ENCODE data around the gene TMEM132D.

TMEM132D gene

DNA sequence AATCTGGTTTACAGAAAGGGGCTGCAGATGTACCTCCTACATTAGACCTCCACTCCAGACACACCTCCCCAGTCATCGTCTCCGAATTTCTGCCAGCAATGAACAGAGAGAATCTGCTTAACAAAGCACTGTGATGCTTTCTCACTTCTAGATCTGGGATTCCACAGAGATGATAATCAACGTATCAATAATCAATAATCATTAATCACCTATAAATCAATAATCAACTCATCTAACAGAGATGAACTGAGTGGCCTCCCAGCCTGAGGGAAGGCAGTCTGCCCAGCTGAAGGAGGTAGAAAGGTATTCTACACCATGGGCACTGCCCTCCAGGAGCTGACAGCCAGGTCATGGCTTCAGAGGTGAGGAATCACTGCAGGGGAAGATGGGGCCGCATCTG lies 183.2 kb downstream of the TMEM132D start:
- no peak for DNase-seq

DNA sequence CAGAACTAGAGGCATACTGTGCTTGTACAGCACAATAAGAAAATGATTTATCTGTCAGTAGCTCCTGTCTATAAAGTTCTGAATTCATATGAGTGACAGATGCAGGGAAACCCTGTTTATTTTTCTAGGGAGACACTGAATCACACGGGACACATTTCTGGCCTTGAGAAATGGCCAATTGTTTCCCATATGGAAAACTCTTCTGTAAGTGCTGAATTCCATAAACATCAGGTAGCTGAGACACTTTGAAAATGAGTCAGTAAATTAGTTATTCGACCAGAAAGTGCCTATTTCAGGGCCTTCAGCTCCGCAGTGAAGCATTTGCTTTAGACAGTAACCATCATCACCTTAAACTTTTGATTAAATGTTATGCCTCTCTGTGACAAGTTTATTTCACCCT lies 184.4 kb downstream of the TMEM132D start:
- no peak for DNase-seq

DNA sequence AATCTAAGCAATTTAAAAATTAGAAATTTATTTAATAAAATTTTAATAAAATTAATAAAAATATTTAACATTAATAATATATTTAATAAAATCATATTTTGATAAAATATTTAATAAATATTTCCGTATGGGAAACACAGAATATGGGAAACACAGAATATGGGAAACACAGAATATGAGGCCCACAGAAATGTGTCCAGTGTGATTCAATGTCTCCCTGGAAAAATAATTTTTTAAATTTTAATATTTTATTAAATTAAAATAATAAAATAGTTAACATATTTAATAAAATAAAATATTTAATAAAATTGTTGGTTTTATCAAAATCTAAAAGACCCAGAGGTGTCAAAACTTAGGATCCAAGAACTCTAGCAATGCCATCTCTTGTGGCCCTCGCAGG lies 186.4 kb downstream of the TMEM132D start:
- no peak for DNase-seq

DNA sequence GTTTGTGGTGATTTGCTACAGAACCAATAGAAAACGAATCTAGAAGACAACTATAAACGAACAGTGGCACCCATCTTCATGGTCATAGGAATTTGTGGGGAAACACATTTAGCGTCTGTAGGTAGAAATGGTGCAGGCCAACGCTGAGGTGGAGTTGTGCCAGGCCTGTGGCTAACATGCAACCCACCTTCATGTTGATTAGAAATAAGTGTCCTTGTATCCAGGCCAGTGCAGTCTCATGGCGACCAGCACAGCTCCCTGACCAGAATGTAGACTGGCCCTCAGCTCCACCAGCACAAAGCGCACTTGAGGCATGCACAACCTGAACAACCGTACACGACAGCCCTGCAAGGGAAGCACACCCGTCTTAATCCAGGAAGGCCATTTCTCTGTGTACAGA lies 187.0 kb downstream of the TMEM132D start:
- no peak for DNase-seq

DNA sequence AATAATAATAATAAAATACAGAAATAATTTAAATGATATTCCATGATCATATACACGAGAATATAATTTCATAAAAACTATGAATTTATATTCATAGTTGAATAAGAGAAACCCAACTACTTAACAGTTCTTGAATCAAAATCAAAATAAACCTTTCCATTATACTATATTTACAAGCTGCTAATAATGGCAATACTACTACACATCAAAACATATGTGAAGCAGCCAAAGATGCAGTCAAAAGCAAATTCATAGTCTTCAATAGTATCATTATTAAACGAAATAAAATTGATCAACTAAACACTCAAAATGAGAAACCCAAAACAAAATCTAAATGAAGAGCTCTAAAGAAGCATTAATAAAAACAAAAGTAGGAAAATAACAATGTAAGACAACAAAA lies 197.1 kb downstream of the TMEM132D start:
- DNase-seq = no peak

DNA sequence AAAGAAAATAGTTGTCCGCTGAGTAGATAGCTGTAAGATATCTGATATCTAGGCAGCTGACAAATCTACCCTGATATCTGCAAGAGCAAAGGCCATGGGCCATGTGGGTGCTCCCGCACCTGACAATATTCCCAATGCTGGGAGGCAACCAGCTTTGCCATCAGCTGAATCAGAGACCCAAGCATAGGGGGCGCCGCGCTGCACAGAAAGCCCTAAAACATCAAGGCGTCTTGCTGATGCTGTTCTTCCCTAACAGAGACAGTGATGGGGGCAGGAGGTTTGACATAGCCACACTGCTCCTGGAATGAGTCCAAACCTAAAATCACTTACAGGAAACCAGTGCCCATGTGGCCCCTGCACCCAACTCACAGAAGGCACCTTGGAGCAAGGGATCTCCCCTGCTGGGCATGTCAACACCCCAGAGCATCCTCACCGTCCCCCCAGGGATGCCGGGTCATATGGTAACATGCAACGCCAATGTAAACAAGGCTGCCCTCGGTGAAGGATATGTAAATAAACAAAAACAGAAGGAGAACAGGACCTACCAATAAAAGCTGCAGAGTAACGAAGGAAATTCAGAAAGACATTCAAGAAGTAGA lies 199.5 kb downstream of the TMEM132D start:
- no peak for DNase-seq

DNA sequence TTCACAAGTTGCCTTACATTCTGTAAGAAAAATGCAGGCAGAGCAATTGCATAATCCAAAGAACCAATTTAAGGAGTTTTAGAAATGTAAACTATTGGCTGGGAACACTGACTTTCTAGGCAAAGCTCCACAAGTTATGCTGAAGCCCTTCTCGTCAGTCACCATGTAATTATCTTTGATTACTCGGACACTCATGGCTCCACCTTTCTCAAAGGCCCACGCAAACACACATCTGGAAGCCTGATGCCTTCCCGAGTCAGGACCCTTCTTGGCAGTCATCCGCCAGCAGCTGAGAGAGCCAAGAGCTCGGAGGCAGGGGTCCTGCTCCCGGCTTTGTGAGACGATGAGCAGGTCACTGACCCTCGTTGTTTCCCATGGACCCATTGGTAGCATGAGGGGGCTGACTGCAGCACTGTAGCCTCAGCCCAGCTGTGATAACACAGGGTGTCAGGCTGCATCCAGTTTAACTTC lies 202.2 kb downstream of the TMEM132D start:
- DNase-seq = no peak

DNA sequence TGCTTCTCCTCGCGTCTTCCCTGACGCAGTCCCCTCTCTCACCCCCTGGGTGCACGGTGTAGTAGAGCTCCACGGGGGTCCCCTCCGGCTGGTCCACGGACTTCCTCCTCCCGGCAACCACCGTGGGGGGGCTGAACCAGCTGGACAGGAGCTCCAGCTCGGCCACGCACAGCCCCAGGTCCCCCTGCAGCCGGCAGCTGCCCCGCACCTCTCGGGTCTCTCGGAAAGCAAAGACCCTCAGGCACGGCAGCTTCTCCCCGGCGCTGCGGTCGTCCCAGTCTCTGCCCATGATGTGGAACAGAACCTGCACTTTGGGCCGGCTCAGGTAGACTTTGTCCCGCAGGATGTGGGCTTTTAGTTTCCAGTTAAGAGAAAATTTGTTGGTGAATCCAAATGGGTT lies 203.8 kb downstream of the TMEM132D start:
- DNase-seq = no peak

DNA sequence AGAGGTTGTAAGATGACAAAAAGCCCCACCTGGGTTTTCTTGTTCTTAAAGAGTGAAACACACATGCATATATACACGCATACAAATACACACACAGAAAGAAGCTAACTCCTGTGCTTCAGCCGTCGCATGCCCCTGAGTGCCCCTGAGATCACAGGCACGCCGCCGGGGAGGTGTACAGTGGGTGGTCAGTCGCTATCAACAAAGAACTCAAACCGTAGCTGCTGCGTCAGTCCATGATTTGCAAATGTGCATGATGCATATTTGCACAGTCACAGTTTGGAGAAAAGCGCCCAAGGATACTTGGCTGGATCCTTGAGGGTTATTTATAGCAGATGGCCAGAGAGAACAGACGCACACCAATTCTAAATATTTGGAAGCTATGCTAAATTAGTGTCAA lies 206.9 kb downstream of the TMEM132D start:
- no peak for DNase-seq

DNA sequence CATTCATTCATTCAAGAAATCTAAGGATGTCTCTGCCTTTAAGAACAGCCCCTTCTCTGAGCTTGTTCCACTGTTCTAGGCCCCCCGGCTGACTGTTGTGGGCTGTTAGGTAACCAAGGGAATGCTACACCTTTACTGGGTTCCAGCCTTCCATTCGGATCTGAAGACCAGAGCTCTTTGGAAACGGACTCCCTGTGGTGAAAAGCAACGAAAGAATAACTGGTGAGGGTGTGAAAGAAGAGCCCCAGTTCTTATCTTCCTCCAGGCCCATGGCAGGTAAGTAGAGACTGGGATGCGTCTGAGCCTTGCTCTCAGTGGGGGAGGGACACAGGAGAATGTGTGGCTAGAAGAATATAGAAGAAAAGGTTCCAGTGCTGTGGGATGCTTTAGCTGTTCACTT lies 207.4 kb downstream of the TMEM132D start:
- no peak for DNase-seq

DNA sequence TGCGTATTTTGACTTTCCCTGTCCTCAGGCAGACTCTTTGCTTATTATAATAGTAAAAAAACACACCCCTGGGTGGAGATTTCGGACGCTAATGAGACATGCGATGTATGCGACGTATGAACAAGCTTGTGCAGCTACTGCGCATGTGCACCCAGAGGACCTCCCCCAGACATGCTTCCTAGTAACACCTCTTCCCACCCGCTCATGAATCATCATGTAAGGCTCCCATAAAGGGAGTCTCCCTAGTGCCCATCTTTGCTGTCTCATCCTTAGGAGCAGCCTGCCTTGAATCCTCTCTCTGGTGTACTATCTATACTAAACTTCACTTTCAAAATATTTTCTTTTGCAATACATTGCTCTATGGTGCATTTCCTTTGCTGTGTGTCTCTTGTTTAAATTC lies 210.1 kb downstream of the TMEM132D start:
- no peak for DNase-seq

DNA sequence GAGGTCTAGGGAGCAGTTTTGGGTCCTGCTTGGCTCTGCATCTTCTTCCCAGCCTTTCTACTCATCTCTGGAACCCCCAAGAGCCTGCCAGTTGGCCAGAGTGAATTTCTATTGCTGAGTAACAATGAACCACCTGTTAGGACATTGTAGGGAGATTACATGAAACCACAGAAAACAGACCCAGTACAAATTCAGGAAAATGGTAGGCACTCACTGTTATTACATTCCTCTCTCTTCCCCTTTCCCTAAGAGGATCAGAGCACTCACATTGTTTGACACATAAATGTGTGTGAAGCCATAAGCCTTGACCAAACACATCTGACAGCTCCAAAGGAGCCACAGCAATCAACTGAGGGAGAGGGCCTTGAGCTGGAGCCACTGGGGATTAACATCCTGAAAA lies 216.1 kb downstream of the TMEM132D start:
- no peak for DNase-seq

DNA sequence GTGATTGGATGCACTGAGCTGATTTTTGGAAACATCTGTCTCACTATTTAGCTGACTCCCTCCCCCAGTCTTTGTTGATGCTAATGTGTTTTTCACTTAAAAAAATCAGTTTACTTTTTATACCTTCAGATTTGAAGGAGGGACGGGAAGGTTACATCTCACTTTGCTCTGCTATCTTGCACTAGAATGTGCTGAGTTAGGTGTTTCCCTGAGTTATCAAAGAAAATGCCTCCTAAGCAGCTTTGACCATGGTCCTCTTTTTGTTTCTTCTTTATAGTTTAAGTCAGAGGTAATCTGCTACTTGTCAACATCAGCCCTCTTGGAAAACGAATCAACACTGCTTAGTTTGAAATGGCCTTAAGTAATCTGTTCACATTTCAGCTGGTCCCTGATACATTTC lies 222.0 kb downstream of the TMEM132D start:
- no peak for DNase-seq

DNA sequence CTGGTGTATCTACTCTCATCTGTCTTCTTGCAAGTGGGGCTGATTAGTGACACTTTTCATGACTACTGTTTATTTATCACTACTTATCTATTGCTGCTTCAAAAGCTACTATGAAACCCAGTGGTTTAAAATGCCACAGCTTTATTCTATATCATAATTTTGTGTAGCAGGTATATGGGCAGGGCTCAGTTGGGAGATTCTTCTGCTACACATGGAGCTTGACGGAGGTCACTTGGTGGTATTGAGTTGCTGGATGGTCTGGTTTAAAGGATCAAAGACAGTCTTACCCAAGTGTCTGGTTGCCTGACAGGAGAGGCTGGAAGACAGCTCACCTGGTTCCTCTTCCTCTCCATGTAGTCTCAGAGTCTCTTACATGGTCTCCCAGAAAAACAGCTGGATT lies 222.7 kb downstream of the TMEM132D start:
- no peak for DNase-seq

DNA sequence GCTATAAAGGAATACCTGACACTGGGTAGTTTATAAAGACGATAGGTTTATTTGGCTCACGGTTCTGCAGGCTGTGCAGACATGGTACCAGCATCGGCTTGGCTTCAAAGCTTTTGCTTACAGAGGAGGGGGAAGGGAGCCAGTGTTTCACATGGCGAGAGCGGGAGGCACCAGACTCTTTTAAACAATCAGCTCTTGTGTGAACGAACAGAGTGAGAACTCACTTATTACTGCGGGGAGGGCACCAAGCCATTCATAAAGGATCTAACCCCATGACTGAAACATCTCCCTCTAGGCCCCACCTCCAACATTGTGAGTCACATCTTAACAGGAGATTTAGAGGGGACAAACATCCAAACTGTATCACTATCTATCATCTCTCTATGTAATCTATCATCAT lies 227.4 kb downstream of the TMEM132D start:
- DNase-seq = no peak

DNA sequence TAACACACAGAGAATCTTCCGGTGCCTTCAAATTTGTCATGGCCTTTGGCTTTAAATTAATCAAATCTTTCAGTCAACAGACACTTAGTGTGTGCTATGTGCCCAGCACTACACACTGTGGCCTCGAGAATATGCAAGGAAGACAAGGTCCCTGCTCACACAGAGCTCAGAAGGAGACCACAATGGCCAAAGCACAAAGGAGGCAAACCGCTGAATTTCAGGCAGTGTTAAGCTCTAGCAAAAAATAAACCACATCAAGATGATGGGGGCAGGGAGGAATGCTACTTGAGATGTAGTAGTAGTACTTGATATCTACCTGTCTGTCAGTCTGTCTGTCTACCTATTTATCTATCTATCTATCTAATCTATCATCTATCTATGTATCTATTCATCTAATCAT lies 227.9 kb downstream of the TMEM132D start:
- no peak for DNase-seq

DNA sequence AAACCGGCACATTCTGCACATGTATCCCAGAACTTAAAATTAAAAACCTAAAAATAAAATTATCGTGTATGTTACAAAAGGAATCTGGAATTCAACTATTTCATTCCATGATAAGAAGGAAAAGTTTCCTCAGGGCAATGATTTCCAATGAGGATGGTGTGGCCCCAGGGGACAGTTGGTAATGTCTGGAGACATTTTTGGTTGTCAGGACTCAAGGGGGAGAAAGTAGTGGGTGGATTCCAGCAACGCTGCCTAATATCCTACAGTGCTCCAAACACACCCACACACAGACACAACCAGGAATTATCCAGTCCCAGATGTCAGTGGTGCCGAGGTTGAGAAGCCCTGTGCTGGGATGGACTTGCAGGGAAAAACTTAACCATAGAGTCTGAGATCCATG lies 228.3 kb downstream of the TMEM132D start:
- DNase-seq = no peak

DNA sequence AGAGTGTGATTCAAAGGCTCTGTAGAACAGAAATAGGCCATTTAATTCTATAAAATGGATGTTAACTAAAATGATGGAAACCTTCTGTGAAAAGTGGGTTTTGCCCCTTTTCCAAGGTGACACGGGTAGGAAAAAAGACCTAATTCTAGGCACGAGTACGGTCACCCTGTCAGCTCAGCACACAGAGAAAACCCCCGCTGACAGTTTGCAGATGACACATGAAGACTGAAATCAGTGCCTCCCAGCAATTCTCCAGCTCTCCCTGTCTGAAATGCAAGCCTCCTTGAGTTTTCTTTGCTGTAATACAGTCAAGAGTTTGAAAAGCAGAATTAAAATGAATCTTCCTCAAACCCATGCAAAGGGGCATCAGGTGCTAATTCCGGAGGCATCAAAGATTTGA lies 230.0 kb downstream of the TMEM132D start:
- no peak for DNase-seq

DNA sequence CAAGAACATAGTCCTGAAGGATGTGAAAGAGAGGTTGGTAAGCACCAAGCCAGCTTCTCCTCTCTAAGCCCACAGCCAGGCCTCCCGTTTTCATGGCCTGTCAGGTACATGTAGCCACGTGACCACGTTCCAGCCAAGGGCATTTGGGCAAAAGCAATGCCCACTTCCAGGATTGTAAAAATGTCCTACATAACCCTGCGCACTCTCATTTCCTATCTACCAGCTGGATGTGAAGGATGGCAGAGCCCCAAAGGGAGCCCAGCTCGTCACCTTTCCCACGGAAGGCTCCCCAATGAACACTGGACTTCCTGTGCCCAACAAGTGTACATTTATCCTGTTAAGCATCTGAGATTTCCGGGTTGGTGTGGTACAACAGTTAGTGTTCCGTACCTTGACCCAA lies 231.7 kb downstream of the TMEM132D start:
- no peak for DNase-seq

DNA sequence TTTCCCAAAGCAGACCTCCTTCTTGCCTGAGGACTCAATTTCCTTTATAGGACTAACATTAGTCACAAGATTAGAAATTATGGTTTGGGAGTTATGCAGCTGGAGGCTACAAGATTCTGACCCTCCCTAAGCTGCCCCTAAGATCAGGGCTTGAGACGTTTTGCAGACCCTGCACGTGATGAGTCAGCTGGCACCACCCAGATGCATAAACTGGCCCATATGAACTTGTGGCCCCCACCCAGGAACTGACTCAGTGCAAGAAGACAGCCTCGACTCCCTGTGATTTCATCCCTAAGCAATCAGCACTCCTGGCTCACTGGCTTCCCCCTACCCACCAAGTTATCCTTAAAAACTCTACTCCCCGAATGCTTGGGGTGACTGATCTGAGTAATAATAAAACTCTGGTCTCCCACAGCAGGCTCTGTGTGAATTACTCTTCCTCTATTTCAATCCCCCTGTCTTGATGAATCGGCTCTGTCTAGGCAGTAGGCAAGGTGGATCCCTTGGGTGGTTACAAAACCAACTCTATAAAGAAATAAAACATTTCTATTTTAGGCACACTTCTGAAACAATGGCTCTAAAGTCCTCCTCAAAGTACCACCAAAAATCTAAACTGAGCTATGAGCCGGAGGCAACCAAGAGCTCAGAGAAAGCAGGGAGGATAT lies 233.4 kb downstream of the TMEM132D start:
- DNase-seq = no peak

DNA sequence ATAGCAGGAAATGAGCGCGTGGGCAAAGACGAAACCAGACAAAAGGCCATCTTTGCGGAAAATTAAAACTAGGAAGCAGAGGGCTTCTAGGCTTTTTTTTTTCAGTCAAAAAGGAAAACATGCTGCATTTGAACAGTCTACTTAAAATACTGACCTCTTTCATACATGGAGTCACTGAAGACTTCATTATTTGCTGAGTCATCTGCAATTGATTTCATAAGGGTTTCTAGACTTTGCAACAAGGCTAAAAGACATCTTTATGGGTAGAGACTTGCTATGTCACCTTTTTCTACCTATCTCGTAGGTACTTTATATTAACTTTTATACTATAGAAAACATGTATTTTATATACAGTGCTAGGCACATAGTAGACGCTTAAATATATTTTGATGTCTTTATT lies 238.4 kb downstream of the TMEM132D start:
- no peak for DNase-seq

DNA sequence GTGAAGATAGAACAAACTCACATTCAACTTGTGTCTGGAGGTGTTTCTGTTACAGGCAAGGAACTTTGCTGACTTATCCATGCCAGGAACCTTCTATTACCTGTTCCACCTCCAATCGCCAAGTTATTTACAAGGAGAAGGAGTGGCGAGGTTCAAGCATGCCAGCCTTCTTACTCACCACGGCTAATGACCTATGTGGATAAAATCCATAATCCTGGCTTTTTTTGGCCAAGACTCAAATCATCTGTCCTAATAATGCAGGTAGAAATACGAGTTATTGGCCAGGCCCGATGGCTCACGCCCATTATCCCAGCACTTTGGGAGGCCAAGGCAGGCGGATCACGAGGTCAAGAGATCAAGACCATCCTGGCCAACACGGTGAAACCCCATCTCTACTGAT lies 241.6 kb downstream of the TMEM132D start:
- no peak for DNase-seq

DNA sequence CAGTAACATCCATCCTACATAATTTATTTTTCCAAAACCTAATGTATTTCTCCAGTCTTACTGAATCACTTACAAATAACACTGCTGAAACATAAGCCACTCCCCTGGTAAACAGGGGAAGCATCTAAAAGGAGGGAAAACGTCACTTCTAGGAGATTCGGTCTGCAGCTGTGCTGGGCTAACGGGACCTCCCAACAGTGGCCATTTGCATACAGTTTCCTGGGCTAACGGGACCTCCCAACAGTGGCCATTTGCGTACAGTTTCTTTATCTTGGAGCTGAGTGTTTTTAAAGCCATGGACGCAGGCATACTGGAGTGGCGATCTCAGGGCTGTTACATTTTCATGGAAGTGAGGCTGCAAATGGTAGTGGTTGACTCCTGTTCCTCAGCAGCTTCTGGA lies 242.9 kb downstream of the TMEM132D start:
- no peak for DNase-seq

DNA sequence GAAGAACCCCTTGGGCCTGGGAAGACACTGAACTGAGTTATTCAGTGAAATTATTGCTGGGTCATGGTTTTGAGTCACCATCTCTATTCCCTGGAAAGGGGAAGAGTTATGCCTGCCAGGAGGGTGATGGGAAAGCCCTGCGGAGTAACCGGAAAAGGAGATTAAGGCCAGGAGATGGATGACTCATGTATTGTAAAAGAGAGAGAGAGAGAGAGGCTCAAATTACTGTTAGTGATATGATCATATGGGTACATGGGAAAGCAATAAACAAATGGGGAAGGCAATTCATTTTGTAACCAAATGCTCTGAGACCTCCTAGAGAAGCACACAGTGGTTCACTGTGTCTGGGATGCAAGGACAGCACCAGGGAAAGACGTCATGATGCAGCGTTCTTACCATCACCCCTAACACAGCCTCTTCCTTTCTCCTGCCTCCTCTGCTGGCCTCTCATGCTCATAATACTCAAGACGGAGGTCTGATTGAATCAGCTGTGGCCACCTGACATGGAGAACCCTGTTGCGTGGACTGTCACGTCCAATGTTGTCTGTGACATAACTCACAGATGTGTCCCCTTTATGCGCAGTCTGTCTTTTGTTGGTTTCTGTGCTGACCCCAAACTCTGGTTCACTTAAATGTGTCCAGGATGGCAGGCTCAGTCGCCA lies 243.7 kb downstream of the TMEM132D start:
- DNase-seq = no peak

DNA sequence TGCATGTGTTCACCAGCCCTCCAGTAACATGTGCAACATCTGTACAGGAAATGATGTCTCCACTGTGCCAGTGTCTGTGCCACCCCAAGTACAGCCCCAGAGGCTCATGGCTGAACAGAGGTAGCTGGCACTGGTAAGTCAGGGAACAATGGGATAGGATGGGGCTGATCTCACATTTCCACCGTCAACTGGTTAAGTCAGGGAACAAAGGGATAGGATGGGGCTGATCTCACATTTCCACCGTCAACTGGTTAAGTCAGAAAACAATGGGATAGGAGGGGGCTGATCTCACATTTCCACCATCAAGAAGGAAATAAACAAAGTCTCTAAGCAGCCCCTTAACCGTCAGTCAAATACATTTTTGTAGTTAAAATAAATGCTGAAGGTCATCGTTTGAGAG lies 246.6 kb downstream of the TMEM132D start:
- DNase-seq = no peak

Measured in CD4-positive, alpha-beta T cell treated with Interleukin-4 for 1 hour (primary cell).